Panc1 (cell line): ENCODE measurements around the gene TRIO.

Experiments
- CTCF ChIP-seq: fragments of 450-650 bp; IDR thresholded peaks from 2 replicates; pipeline ENCODE4 v1.5.1; 2017; ENCODE audit warnings: mild to moderate bottlenecking
- POLR2AphosphoS5 ChIP-seq: IDR thresholded peaks from 2 replicates; pipeline ENCODE4 v1.6.1; 2012; ENCODE audit warnings: mild to moderate bottlenecking, low read depth, low read length, moderate library complexity
- REST ChIP-seq, 2 experiments: IDR thresholded peaks; 2 replicates each; pipeline ENCODE4 v1.6.1; 2011 to 2012; ENCODE audit warnings: low read depth in 2 of 2, control low read depth in 1 of 2, low read length in 1 of 2, mild to moderate bottlenecking in 1 of 2, moderate library complexity in 1 of 2; ENCODE audit not compliant: insufficient read depth in 1 of 2

- TF ChIP-seq POLR2AphosphoS5 (no peak), CTCF (no peak), REST (IDR thresholded peaks at IDR 0.05; ENCODE audit: insufficient read depth in 1 of 2, low read depth in 2 of 2, low read length in 1 of 2) (no peak)
These were observed 118.9 kb downstream of the TRIO start for GRCh38 chr5:14261856-14262611.
